ENCODE data around the gene APOA4.
A peak's percentile ranks its signal among the peaks of the same experiment; 100 is the strongest.

Gene APOA4

GRCh38 chr11:116823031-116823843 is at the start of gene APOA4:
Gene APOA4, minus strand, starts transcription at chr11:116823304. Its CDS starts 113 bp downstream, at chr11:116823191.
- no peak for DNase-seq

DNA sequence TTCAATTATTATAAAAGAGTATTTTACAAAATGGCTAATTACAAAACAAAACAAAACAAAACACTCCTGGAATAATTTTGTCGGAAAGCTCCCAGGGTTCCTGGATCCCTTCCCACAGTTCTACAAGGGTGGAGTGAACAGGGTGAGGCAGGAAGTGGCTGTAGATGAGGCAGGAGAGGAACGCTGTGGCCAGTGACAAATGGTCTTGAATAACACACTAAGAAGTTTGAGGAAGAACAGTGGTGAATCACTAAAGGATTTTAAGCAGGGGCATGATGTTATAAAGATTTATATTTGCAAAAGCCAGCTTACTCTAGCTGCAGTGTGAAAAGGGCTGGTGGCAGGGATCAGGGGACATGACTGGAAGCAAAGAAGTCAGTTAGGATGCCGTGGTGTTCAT is 48.1 kb upstream of the APOA4 start:
- peak; percentile 88 for DNase-seq

DNA sequence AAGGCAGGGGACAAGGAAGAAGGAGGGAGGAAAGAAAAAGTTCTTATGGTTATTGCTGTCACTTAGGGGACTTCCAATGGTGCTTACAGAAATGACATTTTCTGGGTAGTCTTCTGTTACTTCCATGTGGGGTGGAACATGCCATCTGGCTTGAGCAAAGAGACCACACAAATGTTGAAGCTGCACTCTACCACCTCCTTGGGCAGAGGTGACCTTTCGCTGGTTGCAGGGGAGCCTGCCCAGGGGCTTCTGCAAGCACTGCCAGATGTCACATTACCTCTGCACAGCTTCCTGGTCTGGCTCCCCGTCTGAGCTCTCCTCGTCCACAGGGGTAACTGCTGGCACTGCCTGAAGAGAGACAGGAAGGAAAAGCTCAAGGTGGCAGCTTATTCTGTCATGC is 47.0 kb upstream of the APOA4 start:
- DNase-seq: no peak

GRCh38 chr11:116869610-116870009 is 46.5 kb upstream of the APOA4 start:
- DNase-seq: no peak

- DNase-seq: no peak
Observed at GRCh38 chr11:116868066-116868465, 45.0 kb upstream of the APOA4 start.

DNA sequence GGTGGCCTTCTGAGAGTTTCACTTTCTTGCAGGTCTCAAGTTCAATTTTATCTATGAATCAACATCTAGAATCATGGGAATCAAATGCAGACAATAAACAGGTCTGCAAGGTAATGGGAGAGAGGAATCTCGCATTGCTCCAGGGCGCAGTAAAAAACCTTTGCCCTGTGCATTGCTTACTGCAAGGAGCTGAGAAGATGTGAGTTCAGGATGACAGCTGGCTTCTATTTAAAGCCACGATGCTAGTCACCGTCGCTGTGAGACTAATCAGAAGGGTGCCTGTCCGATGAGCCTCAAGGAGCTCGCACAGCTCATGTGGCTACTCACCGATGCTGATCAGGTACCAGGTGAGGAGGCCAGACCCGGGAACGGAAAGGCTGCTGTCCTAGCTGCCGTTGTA is 44.5 kb upstream of the APOA4 start:
- DNase-seq: no peak

GRCh38 chr11:116866804-116867455 is 43.8 kb upstream of the APOA4 start:
- DNase-seq: no peak

GRCh38 chr11:116865696-116866095 is 42.6 kb upstream of the APOA4 start:
- DNase-seq: peak; percentile 62

DNA sequence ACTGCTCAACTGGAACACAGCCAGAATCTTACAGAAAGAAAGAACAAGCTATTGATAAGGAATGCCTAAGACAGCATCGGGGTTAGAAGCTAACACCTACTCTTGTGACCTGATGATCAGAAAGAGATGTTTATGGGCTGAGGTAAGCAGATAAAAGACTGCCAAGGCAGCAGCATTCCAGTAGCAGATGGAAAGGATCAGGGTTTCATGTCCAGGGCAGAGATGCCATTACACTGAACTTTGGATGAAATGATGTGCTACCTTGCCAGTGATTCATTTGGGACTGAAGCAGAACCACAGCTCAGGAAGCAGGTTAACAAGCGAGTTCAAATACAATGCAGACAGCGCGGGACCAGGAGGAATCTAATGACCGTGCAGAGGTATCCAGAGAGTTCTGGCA is 41.4 kb upstream of the APOA4 start:
- peak; percentile 20 for DNase-seq

- DNase-seq: peak; percentile 26
Observed at GRCh38 chr11:116862951-116863350, 39.8 kb upstream of the APOA4 start.

DNA sequence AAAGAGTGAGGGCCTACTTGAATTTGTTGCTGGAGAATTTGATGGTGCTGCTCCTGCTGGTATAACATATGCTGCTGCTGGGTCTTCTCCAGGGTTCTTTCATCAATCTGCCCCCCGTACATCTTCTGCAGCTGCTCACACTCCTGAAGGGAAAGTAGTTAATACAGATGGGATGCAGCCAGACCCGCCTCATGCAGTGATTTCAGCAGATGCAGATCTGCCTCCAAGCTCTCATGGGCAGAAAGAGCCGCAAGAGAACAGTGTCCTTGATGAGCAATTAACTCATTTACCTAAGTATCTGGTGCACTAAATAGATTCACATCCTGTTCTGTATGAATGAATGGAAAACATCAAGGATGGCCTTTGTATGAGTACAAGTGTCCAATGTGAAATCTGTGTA is 39.1 kb upstream of the APOA4 start:
- DNase-seq: no peak

- peak; percentile 74 for DNase-seq
Observed at GRCh38 chr11:116861539-116861938, 38.4 kb upstream of the APOA4 start.

DNA sequence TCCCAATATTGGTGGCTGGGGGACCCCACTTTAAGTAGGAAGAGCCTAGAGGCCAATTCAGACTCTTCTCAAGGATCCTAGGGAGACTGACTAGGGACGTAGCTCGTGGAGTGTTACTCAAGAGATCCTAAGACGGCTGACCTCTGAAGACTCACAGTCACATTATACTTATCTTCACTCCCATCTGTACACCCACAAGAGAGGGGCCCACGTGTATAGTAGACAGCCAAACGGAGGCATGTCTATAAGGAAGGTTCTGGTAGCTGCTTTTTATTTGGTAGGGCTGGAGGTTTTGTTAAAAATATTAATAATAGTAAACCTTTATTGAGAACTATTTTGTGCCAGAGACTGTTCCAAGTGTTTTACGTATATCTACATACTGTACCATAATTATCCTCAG is 37.2 kb upstream of the APOA4 start:
- no peak for DNase-seq

DNA sequence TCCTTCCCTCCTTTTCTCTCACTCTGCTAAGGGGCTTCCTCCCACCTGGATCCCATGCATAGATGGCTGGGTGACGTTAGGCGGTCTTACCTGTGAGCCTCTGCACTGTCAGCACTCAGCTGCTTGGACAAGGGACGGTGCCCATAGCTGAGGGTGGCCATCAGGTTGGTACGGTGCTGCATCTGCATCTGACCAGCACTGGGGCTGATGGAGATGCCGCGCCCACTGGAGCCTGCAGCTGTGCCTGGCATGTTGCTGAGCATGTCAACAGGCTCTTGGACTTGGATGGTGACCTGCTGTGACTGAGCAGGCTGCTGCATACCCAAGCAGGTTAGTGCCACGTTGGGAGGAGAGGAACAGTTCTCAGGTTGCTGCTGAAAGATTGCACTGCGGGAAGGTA is 36.1 kb upstream of the APOA4 start:
- DNase-seq: no peak

DNA sequence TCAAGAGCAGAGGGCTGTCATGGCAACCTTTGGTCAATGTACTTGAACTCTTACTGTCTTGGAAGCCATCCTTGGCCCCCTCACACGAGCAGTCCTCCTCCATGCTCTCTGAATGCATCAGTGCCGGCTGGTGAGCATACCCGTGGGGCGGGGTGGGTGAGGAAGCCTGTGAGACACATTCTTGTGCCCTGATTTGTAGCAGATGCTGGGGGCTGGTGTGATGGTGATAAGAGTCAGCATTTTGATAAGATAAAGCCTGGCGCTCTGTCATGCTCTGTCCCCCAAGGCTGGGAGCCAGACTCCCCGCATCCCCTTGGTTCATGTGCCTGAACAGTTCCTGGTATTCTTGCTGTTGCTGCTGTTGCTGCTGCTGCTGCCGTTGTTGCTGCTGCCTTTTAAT is 34.8 kb upstream of the APOA4 start:
- DNase-seq: no peak

GRCh38 chr11:116857316-116857715 is 34.2 kb upstream of the APOA4 start:
- DNase-seq: no peak

GRCh38 chr11:116856423-116856822 is 33.3 kb upstream of the APOA4 start:
- DNase-seq: no peak

- DNase-seq: no peak
Observed at GRCh38 chr11:116855413-116855812, 32.3 kb upstream of the APOA4 start.

- peak; percentile 94 for DNase-seq
Observed at GRCh38 chr11:116853461-116854073, 30.5 kb upstream of the APOA4 start.

DNA sequence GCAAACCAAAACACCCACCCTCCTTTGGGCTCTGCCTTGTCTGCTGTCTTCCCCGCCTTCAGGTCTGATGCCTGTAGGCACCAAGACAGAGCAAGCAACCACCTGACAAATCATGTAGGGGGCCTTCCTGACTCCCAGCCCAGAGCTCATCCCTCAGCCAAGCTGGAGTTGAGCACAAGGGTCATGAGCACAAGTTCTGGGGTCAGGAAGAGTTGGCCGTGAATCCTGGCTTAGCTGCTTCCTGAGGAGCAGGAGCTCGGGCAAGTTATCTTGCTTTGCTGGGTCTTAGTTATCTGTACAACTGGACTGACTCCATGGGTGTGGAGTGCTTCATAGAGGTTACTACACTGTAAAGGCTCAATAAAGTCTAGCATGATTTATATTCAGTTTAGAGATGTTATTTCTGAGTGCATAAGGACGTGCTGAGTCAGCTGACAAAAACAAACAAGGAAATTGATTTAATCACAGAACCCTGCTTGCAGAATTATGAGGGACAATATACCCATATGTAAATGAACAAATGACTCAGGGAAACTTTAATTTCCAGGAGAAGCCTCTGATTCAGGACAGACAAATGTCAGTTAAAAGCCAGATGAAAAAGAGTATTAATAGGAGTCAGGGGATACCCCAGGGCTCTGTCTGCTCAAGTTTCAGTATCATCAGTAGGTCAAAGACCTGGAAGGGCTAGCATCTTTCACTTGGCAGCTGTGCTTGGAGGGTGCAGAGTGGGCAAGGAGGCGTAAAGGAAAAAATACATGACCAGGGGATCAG is 29.3 kb upstream of the APOA4 start:
- DNase-seq: peak; percentile 71

GRCh38 chr11:116851626-116852025 is 28.5 kb upstream of the APOA4 start:
- no peak for DNase-seq

GRCh38 chr11:116849486-116849885 is 26.4 kb upstream of the APOA4 start:
- DNase-seq: no peak

- no peak for DNase-seq
Observed at GRCh38 chr11:116849060-116849459, 26.0 kb upstream of the APOA4 start.
